ENCODE measurements around the gene TAS1R3.
A peak's percentile ranks its signal among the peaks of the same experiment; 100 is the strongest.

TAS1R3 gene

GRCh38 chr1:1307261-1307922 is 23.7 kb upstream of the TAS1R3 start:
- H3K27me3 ChIP-seq (ENCODE audit: control insufficient read depth, insufficient read depth, low read length): no peaks in the 10 kb centered on the region
- no peak overlapping the region for H2AFZ ChIP-seq
- no peaks in the 10 kb centered on the region for H3K36me3 ChIP-seq (ENCODE audit: control insufficient read depth, insufficient read depth, low read length)
- no peaks in the 10 kb centered on the region for H3K9me3 ChIP-seq (ENCODE audit: control insufficient read depth, low read length)
- no peaks in the 10 kb centered on the region for H3K79me2 ChIP-seq
- no peak overlapping the region for H3K9ac ChIP-seq
- peaks cover 3% of the 10 kb centered on the region for H3K4me1 ChIP-seq
- peak overlapping the region; percentile 39 for H3K4me3 ChIP-seq (ENCODE audit: low read depth, low read length)
- no peak overlapping the region for H3K27ac ChIP-seq
- peak overlapping the region; percentile 42 for H3K4me2 ChIP-seq (ENCODE audit: low read length)
- TF ChIP-seq CTCF (IDR thresholded peaks at IDR 0.05): no peak

GRCh38 chr1:1307923-1308755 is 22.9 kb upstream of the TAS1R3 start, which contains the start of the genes ACAP3 and PUSL1:
Gene ACAP3 (minus strand): TSS chr1:1307930. CDS start chr1:1307815, 115 bp downstream.
Gene PUSL1 (plus strand): TSS chr1:1308597. CDS start chr1:1308644, 47 bp downstream.
- no peak for TF ChIP-seq CTCF (IDR thresholded peaks at IDR 0.05)
- H3K4me3 ChIP-seq (ENCODE audit: low read depth, low read length): peak within 1 kb of the TSS; percentile 85
- no peaks in the 10 kb centered on the region for H3K79me2 ChIP-seq
- H3K4me2 ChIP-seq (ENCODE audit: low read length): peak within 1 kb of the TSS; percentile 97
- peak within 1 kb of the TSS; percentile 79 for H2AFZ ChIP-seq
- H3K27me3 ChIP-seq (ENCODE audit: control insufficient read depth, insufficient read depth, low read length): no peaks in the 10 kb centered on the region
- H3K27ac ChIP-seq: peak within 1 kb of the TSS; percentile 77
- H3K4me1 ChIP-seq: peaks cover 3% of the 10 kb centered on the region
- no peaks in the 10 kb centered on the region for H3K36me3 ChIP-seq (ENCODE audit: control insufficient read depth, insufficient read depth, low read length)
- H3K9ac ChIP-seq: peak within 1 kb of the TSS; percentile 37
- H3K9me3 ChIP-seq (ENCODE audit: control insufficient read depth, low read length): no peaks in the 10 kb centered on the region

GRCh38 chr1:1308756-1309250 is 22.3 kb upstream of the TAS1R3 start:
- no peaks in the 10 kb centered on the region for H3K36me3 ChIP-seq (ENCODE audit: control insufficient read depth, insufficient read depth, low read length)
- no peaks in the 10 kb centered on the region for H3K79me2 ChIP-seq
- H3K9ac ChIP-seq: peak overlapping the region; percentile 37
- H2AFZ ChIP-seq: peak overlapping the region; percentile 79
- H3K27me3 ChIP-seq (ENCODE audit: control insufficient read depth, insufficient read depth, low read length): no peaks in the 10 kb centered on the region
- peaks cover 3% of the 10 kb centered on the region for H3K4me1 ChIP-seq
- peak overlapping the region; percentile 85 for H3K4me3 ChIP-seq (ENCODE audit: low read depth, low read length)
- H3K27ac ChIP-seq: peak overlapping the region; percentile 47
- H3K4me2 ChIP-seq (ENCODE audit: low read length): peak overlapping the region; percentile 86
- no peaks in the 10 kb centered on the region for H3K9me3 ChIP-seq (ENCODE audit: control insufficient read depth, low read length)
- no peak for TF ChIP-seq CTCF (IDR thresholded peaks at IDR 0.05)

GRCh38 chr1:1309251-1310108 is 21.6 kb upstream of the TAS1R3 start:
- H2AFZ ChIP-seq: peak overlapping the region; percentile 79
- no peak overlapping the region for H3K27ac ChIP-seq

More at GRCh38 chr1:1309251-1310108, 21.6 kb upstream of the TAS1R3 start:
- peaks cover 3% of the 10 kb centered on the region for H3K4me1 ChIP-seq
- H3K4me2 ChIP-seq (ENCODE audit: low read length): peak overlapping the region; percentile 86
- no peak for TF ChIP-seq CTCF (IDR thresholded peaks at IDR 0.05)
- peak overlapping the region; percentile 85 for H3K4me3 ChIP-seq (ENCODE audit: low read depth, low read length)
- H3K27me3 ChIP-seq (ENCODE audit: control insufficient read depth, insufficient read depth, low read length): no peaks in the 10 kb centered on the region
- H3K9ac ChIP-seq: no peak overlapping the region
- H3K9me3 ChIP-seq (ENCODE audit: control insufficient read depth, low read length): no peaks in the 10 kb centered on the region
- H3K79me2 ChIP-seq: no peaks in the 10 kb centered on the region
- H3K36me3 ChIP-seq (ENCODE audit: control insufficient read depth, insufficient read depth, low read length): no peaks in the 10 kb centered on the region

All from parathyroid adenoma (tissue), 2 donors.